Activated effector memory CD4-positive, alpha-beta T cell treated with Interleukin-2 at 50 U/mL for 16 hours (primary cell): ENCODE measurements around the gene UBR4.

Experiments used
- DNase-seq: peaks from one replicate; pipeline ENCODE4 v3.0.0-alpha.2; 2020

The UBR4 gene

GRCh38 chr1:19133360-19133759 lies 76.7 kb downstream of the UBR4 start:
- DNase-seq: no peak

- no peak for DNase-seq
Observed at GRCh38 chr1:19130468-19130867, 79.6 kb downstream of the UBR4 start.

- DNase-seq: no peak
Observed at GRCh38 chr1:19128968-19129514, 81.0 kb downstream of the UBR4 start.

- no peak for DNase-seq
Observed at GRCh38 chr1:19124273-19124672, 85.8 kb downstream of the UBR4 start.

- DNase-seq: peak; percentile 19
Observed at GRCh38 chr1:19123837-19124236, 86.2 kb downstream of the UBR4 start.

- DNase-seq: no peak
Observed at GRCh38 chr1:19122668-19123067, 87.4 kb downstream of the UBR4 start.

- no peak for DNase-seq
Observed at GRCh38 chr1:19121192-19121591, 88.9 kb downstream of the UBR4 start.

GRCh38 chr1:19120070-19120469 lies 90.0 kb downstream of the UBR4 start:
- DNase-seq: no peak

GRCh38 chr1:19115082-19115808 lies 94.8 kb downstream of the UBR4 start:
- no peak for DNase-seq

GRCh38 chr1:19113697-19114092 lies 96.4 kb downstream of the UBR4 start:
- no peak for DNase-seq

- DNase-seq: no peak
Observed at GRCh38 chr1:19112891-19113696, 97.0 kb downstream of the UBR4 start.

- no peak for DNase-seq
Observed at GRCh38 chr1:19110257-19110927, 99.7 kb downstream of the UBR4 start.

- no peak for DNase-seq
Observed at GRCh38 chr1:19109545-19109944, 100.5 kb downstream of the UBR4 start.

GRCh38 chr1:19101244-19101643 lies 108.8 kb downstream of the UBR4 start:
- no peak for DNase-seq

GRCh38 chr1:19100028-19100427 lies 110.0 kb downstream of the UBR4 start:
- DNase-seq: no peak

GRCh38 chr1:19096990-19097389 lies 113.1 kb downstream of the UBR4 start:
- no peak for DNase-seq

GRCh38 chr1:19096036-19096833 lies 113.8 kb downstream of the UBR4 start:
- no peak for DNase-seq

- DNase-seq: no peak
Observed at GRCh38 chr1:19091196-19091953, 118.7 kb downstream of the UBR4 start.

- no peak for DNase-seq
Observed at GRCh38 chr1:19089524-19089923, 120.5 kb downstream of the UBR4 start.

GRCh38 chr1:19088717-19089442 lies 121.2 kb downstream of the UBR4 start:
- no peak for DNase-seq
